HepG2 (cell line): ENCODE data around the gene TWIST2. TPM values are rescaled to one million over a fixed set of nuclear protein-coding genes. Genes with fewer than 3 reads are reported as not detected.

Experiments
- ATAC-seq: fragments of 200-7000 bp; cut with Tn5 transposase; 3 replicates; pipeline ENCODE4 v1.9.1; 2020; ENCODE audit warnings: mild to moderate bottlenecking, moderate library complexity
- BruUV-seq: library from RNA; stranded (reverse); fragments of 400-500 nt; replicated peaks from 2 replicates; lab custom pipeline; 2021; lab: Mats Ljungman, UMichigan
- CTCF ChIA-PET: fragments of 300-600 bp; formaldehyde crosslinking; extraction: SDS; loops from one replicate; lab custom pipeline; 2021; ENCODE audit warnings: low total read pairs, inconsistent platforms, low intra/inter-chr PET ratio; lab: Yijun Ruan, JAX
- POLR2A ChIA-PET: fragments of 350-600 bp; sonication (Branson Sonifier 250); formaldehyde crosslinking; loops from one replicate; lab custom pipeline; 2020; ENCODE audit warnings: antibody characterized with exemption, inconsistent platforms; lab: Yijun Ruan, JAX
- DNase-seq: peaks from one replicate; pipeline ENCODE4 v3.0.0-alpha.2; 2015; ENCODE audit warnings: low spot score
- FAIRE-seq: peaks from 3 replicates; lab custom pipeline; 2011; peaks lifted over from hg19 to GRCh38; lab: Jason Lieb, UNC
- H2AFZ ChIP-seq: one replicate; pipeline ENCODE4 v1.6.1; 2011; ENCODE audit warnings: low read length, inconsistent platforms
- H3K27ac ChIP-seq: fragments of 300-600 bp; 3 replicates; pipeline ENCODE4 v1.8.0; 2011; ENCODE audit warnings: mixed run types, mild to moderate bottlenecking, mixed read lengths, low read length, inconsistent platforms; ENCODE audit not compliant: insufficient read depth; ENCODE audit errors: extremely low read length
- H3K27me3 ChIP-seq, 2 experiments: fragments of 200-600 bp in 1 of 2; 2 replicates in 1 of 2; 3 replicates in 1 of 2; pipeline versions ENCODE4 v1.6.0 to v1.8.0; 2011; ENCODE audit warnings: low read length in 2 of 2, mild to moderate bottlenecking in 2 of 2, moderate library complexity in 2 of 2, inconsistent platforms in 1 of 2; ENCODE audit not compliant: insufficient read depth in 2 of 2, control insufficient read depth in 1 of 2
- H3K36me3 ChIP-seq, 2 experiments: fragments of 200-600 bp in 1 of 2; replicated peaks in 1 of 2; 2 replicates in 1 of 2; 3 replicates in 1 of 2; pipeline versions ENCODE4 v1.5.1 to v1.8.0; 2011; ENCODE audit warnings: low read length in 2 of 2, inconsistent platforms in 1 of 2; ENCODE audit not compliant: insufficient read depth in 2 of 2, control insufficient read depth in 1 of 2
- H3K4me1 ChIP-seq: 2 replicates; pipeline ENCODE4 v1.5.1; 2012; ENCODE audit warnings: low read length, inconsistent platforms; ENCODE audit not compliant: insufficient read depth
- H3K4me2 ChIP-seq: 2 replicates; pipeline ENCODE4 v1.6.0; 2011; ENCODE audit warnings: low read depth, low read length, inconsistent platforms
- H3K4me3 ChIP-seq, 3 experiments: fragments of 200-600 bp in 1 of 3; sonication (generic), shearing (Covaris generic) in 1 of 3; replicated peaks in 1 of 3; 2 replicates each; pipeline ENCODE4 v1.5.1; 2011 to 2016; ENCODE audit warnings: low read length in 3 of 3, inconsistent platforms in 2 of 3, low read depth in 2 of 3, mild to moderate bottlenecking in 2 of 3, control low read depth in 1 of 3, mixed read lengths in 1 of 3; ENCODE audit not compliant: insufficient read depth in 1 of 3
- H3K79me2 ChIP-seq: one replicate; pipeline ENCODE4 v1.6.1; 2011; ENCODE audit warnings: low read length, inconsistent platforms; ENCODE audit not compliant: insufficient read depth
- H3K9ac ChIP-seq: 2 replicates; pipeline ENCODE4 v1.6.0; 2011; ENCODE audit warnings: mild to moderate bottlenecking, low read depth, low read length, inconsistent platforms; ENCODE audit not compliant: insufficient read depth
- H3K9me3 ChIP-seq: 2 replicates; pipeline ENCODE4 v1.5.1; 2012; ENCODE audit warnings: mild to moderate bottlenecking, low read length
- H4K20me1 ChIP-seq: 2 replicates; pipeline ENCODE4 v1.6.0; 2011; ENCODE audit warnings: inconsistent platforms, mild to moderate bottlenecking, low read length, moderate library complexity; ENCODE audit not compliant: insufficient read depth
- BORCS8-MEF2B ChIP-seq: sonication (generic); formaldehyde crosslinking; IDR thresholded peaks from 2 replicates; pipeline ENCODE4 v1.8.0; 2022; ENCODE audit warnings: mild to moderate bottlenecking, missing genetic modification reagents
- ERF ChIP-seq: IDR thresholded peaks from 2 replicates; pipeline ENCODE4 v1.6.1; 2018; ENCODE audit warnings: missing biosample characterization, missing genetic modification reagents
- GPBP1L1 ChIP-seq: sonication (generic); formaldehyde crosslinking; IDR thresholded peaks from 2 replicates; pipeline ENCODE4 v1.5.0; 2020; ENCODE audit warnings: mild to moderate bottlenecking, missing genetic modification reagents
- HMGA1 ChIP-seq: sonication (generic); formaldehyde crosslinking; conservative IDR thresholded peaks from 2 replicates; pipeline ENCODE4 v1.4.0; 2020; ENCODE audit warnings: missing genetic modification reagents
- KLF11 ChIP-seq: IDR thresholded peaks from 2 replicates; pipeline ENCODE4 v1.6.1; 2016; ENCODE audit warnings: missing compliant biosample characterization
- KLF12 ChIP-seq: sonication (generic); formaldehyde crosslinking; IDR thresholded peaks from 2 replicates; pipeline ENCODE4 v1.4.0; 2020; ENCODE audit warnings: missing genetic modification reagents, borderline replicate concordance
- NFIB ChIP-seq: sonication (generic); formaldehyde crosslinking; IDR thresholded peaks from 2 replicates; pipeline ENCODE4 v1.9.0; 2021; ENCODE audit warnings: missing genetic modification reagents, mild to moderate bottlenecking, borderline replicate concordance
- PREB ChIP-seq: sonication (generic); formaldehyde crosslinking; IDR thresholded peaks from 2 replicates; pipeline ENCODE4 v1.4.0; 2020; ENCODE audit warnings: missing genetic modification reagents
- SMAD9 ChIP-seq: sonication (generic); formaldehyde crosslinking; IDR thresholded peaks from 2 replicates; pipeline ENCODE4 v1.5.1; 2020; ENCODE audit warnings: mild to moderate bottlenecking, missing genetic modification reagents
- SOX5 ChIP-seq: IDR thresholded peaks from 2 replicates; pipeline ENCODE4 v1.6.1; 2016; ENCODE audit warnings: borderline replicate concordance
- SRSF4 ChIP-seq: fragments of 200-400 bp; formaldehyde crosslinking; IDR thresholded peaks from one replicate; pipeline ENCODE4 v1.6.1; 2018; ENCODE audit warnings: mild to moderate bottlenecking, low read depth, low read length, moderate library complexity; ENCODE audit not compliant: poor library complexity, severe bottlenecking
- ZNF160 ChIP-seq: sonication (generic); formaldehyde crosslinking; IDR thresholded peaks from 2 replicates; pipeline ENCODE4 v1.8.0; 2022; ENCODE audit warnings: mild to moderate bottlenecking, inconsistent platforms, missing genetic modification reagents
- ZNF883 ChIP-seq: sonication (generic); formaldehyde crosslinking; IDR thresholded peaks from 2 replicates; pipeline ENCODE4 v1.5.1; 2020; ENCODE audit warnings: mild to moderate bottlenecking, missing genetic modification reagents; ENCODE audit errors: not compliant biosample characterization
- WGBS: methylation state at CpG from one replicate; pipeline ENCODE4 v1.1.6; 2017; ENCODE audit warnings: low lambda C conversion rate; 5-methylcytosine and 5-hydroxymethylcytosine counted together
- in situ Hi-C: cut with HindIII; loops from 2 replicates; pipeline ENCODE4 v1.10.0; 2017; ENCODE audit warnings: low pct_unique_long_range_greater_than_20kb; ENCODE audit not compliant: extremely low pct_ligation_motif_present
- intact Hi-C: fragments of 100-400 bp; cut with micrococcal nuclease; formaldehyde crosslinking; loops from one replicate; pipeline ENCODE4 v1.10.0; 2022; ENCODE audit not compliant: unreplicated experiment
- polyA plus RNA-seq, 8 experiments: library from polyadenylated mRNA; depleted of rRNA in 3 of 8; stranded (reverse) in 7 of 8; unstranded in 1 of 8; fragments of >200 nt; fragmentation: Illumina TruSeq in 4 of 8; extraction: Trizol in 4 of 8; gene quantifications; 2 replicates each; pipeline versions ENCODE4 v1.2.1 to v1.2.3, GENCODE V29; 2011 to 2016; ENCODE audit warnings: low read depth in 4 of 8, missing spikeins in 1 of 8, mixed read lengths in 1 of 8; ENCODE audit not compliant: insufficient read depth in 1 of 8
- total RNA-seq, 5 experiments: library from RNA; depleted of rRNA; stranded (reverse); fragments of >200 nt; fragmentation: Illumina TruSeq; extraction: Trizol; gene quantifications; 2 replicates each; pipeline ENCODE4 v1.2.3, GENCODE V29; 2016; ENCODE audit warnings: low read depth in 1 of 5

The TWIST2 gene
- total and polyA plus RNA-seq, 2 of the 13 experiments (the other 11 are each of a cell fraction or from before 2014, with no cell fraction given): 0.08 to 0.11 TPM

GRCh38 chr2:238928520-238929241 is 80.8 kb downstream of the TWIST2 start:
- BruUV-seq: no TSS peak

More at GRCh38 chr2:238928520-238929241, 80.8 kb downstream of the TWIST2 start:
- Histone ChIP-seq H3K4me3 (no peak overlapping the region), H4K20me1 (no peaks in the 10 kb centered on the region; the same call in 1 of the 2 replicates), H3K9me3 (peaks cover 4% of the 10 kb centered on the region; the same call in 1 of the 2 replicates), H2AFZ (no peak overlapping the region), H3K27me3 (peaks cover 20 to 66% of the 10 kb centered on the region in 2 experiments; a peak in 4 of 5 replicates), H3K4me2 (no peak overlapping the region), H3K79me2 (no peaks in the 10 kb centered on the region), H3K36me3 (no peaks in the 10 kb centered on the region), H3K4me1 (no peaks in the 10 kb centered on the region), H3K9ac (no peak overlapping the region), H3K27ac (no peak overlapping the region)
- ATAC-seq: no peak
- ChIA-PET POLR2A (no interaction called here), CTCF (no interaction called here)
- in situ Hi-C loops (no loop called here), intact Hi-C loops (no loop called here)
- 11% methylated on average over 17 of the region's 18 CpGs for WGBS
- TF ChIP-seq SRSF4 (no peak), BORCS8-MEF2B (no peak), GPBP1L1 (CRISPR knock-in tag) (no peak), PREB (CRISPR knock-in tag) (no peak), ZNF883 (no peak), NFIB (CRISPR knock-in tag) (no peak), ERF (CRISPR knock-in tag) (no peak), SMAD9 (CRISPR knock-in tag) (no peak), HMGA1 (CRISPR knock-in tag) (no peak), KLF11 (CRISPR knock-in tag) (no peak), KLF12 (CRISPR knock-in tag) (no peak), ZNF160 (no peak), SOX5 (CRISPR knock-in tag) (no peak)
- FAIRE-seq: no peak
- DNase-seq: no peak
